Endodermal cell (in vitro differentiated cells): Measurements from ENCODE around the gene FAM83C. TPM values are rescaled to one million over a fixed set of nuclear protein-coding genes. Genes with fewer than 3 reads are reported as not detected.
A peak's percentile ranks its signal among the peaks of the same experiment; 100 is the strongest.

ENCODE experiments used
- DNase-seq: peaks from one replicate; pipeline ENCODE4 v3.0.0-alpha.2; 2017
- H3K27ac ChIP-seq: 2 replicates; pipeline ENCODE4 v1.5.1; 2013; ENCODE audit warnings: mild to moderate bottlenecking, low read depth, low read length, moderate library complexity
- H3K27me3 ChIP-seq: 2 replicates; pipeline ENCODE4 v1.6.1; 2013; ENCODE audit warnings: mild to moderate bottlenecking, low read length, moderate library complexity; ENCODE audit not compliant: insufficient read depth, control insufficient read depth, poor library complexity, severe bottlenecking
- H3K36me3 ChIP-seq: 2 replicates; pipeline ENCODE4 v1.7.0; 2013; ENCODE audit warnings: mild to moderate bottlenecking, low read length, moderate library complexity; ENCODE audit not compliant: control insufficient read depth, insufficient read depth
- H3K4me1 ChIP-seq: one replicate; pipeline ENCODE4 v1.7.0; 2013; ENCODE audit warnings: low read length; ENCODE audit not compliant: control insufficient read depth, insufficient read depth
- H3K4me3 ChIP-seq: 2 replicates; pipeline ENCODE4 v1.5.1; 2013; ENCODE audit warnings: mild to moderate bottlenecking, low read length, moderate library complexity
- H3K9ac ChIP-seq: 2 replicates; pipeline ENCODE4 v1.6.1; 2013; ENCODE audit warnings: mild to moderate bottlenecking, low read length, moderate library complexity; ENCODE audit not compliant: poor library complexity, severe bottlenecking; ENCODE audit errors: extremely low read depth
- H3K9me3 ChIP-seq: 2 replicates; pipeline ENCODE4 v1.6.1; 2013; ENCODE audit warnings: mild to moderate bottlenecking, low read length, moderate library complexity; ENCODE audit not compliant: control insufficient read depth
- H3K27ac Mint-ChIP-seq: 2 replicates; pipeline ENCODE4 v1.8.0; 2020; ENCODE audit warnings: mixed read lengths
- H3K27me3 Mint-ChIP-seq: 2 replicates; pipeline ENCODE4 v1.8.0; 2021; ENCODE audit warnings: mild to moderate bottlenecking, mixed read lengths; ENCODE audit not compliant: insufficient read depth
- H3K36me3 Mint-ChIP-seq: 2 replicates; pipeline ENCODE4 v1.8.0; 2020; ENCODE audit warnings: low read depth, mixed read lengths
- H3K4me1 Mint-ChIP-seq: 2 replicates; pipeline ENCODE4 v1.8.0; 2020; ENCODE audit warnings: mixed read lengths
- H3K4me3 Mint-ChIP-seq: 2 replicates; pipeline ENCODE4 v1.8.0; 2020; ENCODE audit warnings: mild to moderate bottlenecking, moderate library complexity, mixed read lengths
- H3K9me3 Mint-ChIP-seq: 2 replicates; pipeline ENCODE4 v1.8.0; 2020; ENCODE audit warnings: mild to moderate bottlenecking, mixed read lengths
- WGBS, 2 experiments: methylation state at CpG; one replicate each; pipeline versions ENCODE4 v1.1.5 to v1.1.7; 2013; ENCODE audit warnings: missing lambda C conversion rate in 2 of 2, mixed read lengths in 1 of 2; ENCODE audit not compliant: insufficient coverage in 1 of 2, insufficient read length in 1 of 2; 5-methylcytosine and 5-hydroxymethylcytosine counted together
- total RNA-seq, 2 donors: library from RNA; stranded (reverse); fragmentation: NEBNext Ultra II Directional in 1 of 2; extraction: Animal tissue kit (Norgen Biotek cat#: 25700) in 1 of 2; gene quantifications; 2 replicates in 1 of 2; 3 replicates in 1 of 2; pipeline ENCODE4 v1.2.1, GENCODE V29; 2021
- TF ChIP-seq, protein P1 (sequence below): fragments of 200-600 bp; sonication (generic); conservative IDR thresholded peaks from 2 replicates; pipeline ENCODE4 v1.5.0; 2021; ENCODE audit warnings: antibody characterized with exemption, mild to moderate bottlenecking

FAM83C gene
- total RNA-seq, 2 donors from 2014 or later, result not detected

GRCh38 chr20:35314816-35315631, 22.8 kb upstream of the FAM83C start:
- Mint-ChIP-seq H3K4me3 (no peak overlapping the region), H3K27ac (peak overlapping the region; percentile 7), H3K27me3 (no peaks in the 10 kb centered on the region), H3K4me1 (peaks cover 19% of the 10 kb centered on the region), H3K9me3 (no peaks in the 10 kb centered on the region), H3K36me3 (peaks cover 13% of the 10 kb centered on the region)
- Histone ChIP-seq H3K36me3 (peaks cover 9% of the 10 kb centered on the region), H3K4me1 (no peaks in the 10 kb centered on the region), H3K9me3 (no peaks in the 10 kb centered on the region), H3K27ac (no peak overlapping the region), H3K4me3 (no peak overlapping the region), H3K27me3 (no peaks in the 10 kb centered on the region), H3K9ac (no peak overlapping the region)
- WGBS, 2 experiments, result 80 to 91% methylated on average over 3 of the region's 3 CpGs
- DNase-seq, result no peak
- TF ChIP-seq, protein P1, sequence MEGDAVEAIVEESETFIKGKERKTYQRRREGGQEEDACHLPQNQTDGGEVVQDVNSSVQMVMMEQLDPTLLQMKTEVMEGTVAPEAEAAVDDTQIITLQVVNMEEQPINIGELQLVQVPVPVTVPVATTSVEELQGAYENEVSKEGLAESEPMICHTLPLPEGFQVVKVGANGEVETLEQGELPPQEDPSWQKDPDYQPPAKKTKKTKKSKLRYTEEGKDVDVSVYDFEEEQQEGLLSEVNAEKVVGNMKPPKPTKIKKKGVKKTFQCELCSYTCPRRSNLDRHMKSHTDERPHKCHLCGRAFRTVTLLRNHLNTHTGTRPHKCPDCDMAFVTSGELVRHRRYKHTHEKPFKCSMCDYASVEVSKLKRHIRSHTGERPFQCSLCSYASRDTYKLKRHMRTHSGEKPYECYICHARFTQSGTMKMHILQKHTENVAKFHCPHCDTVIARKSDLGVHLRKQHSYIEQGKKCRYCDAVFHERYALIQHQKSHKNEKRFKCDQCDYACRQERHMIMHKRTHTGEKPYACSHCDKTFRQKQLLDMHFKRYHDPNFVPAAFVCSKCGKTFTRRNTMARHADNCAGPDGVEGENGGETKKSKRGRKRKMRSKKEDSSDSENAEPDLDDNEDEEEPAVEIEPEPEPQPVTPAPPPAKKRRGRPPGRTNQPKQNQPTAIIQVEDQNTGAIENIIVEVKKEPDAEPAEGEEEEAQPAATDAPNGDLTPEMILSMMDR, result no peak

- Histone ChIP-seq H3K4me1 (peaks cover 4% of the 10 kb centered on the region), H3K27ac (no peak overlapping the region)
- DNase-seq, result no peak
Measured at GRCh38 chr20:35312318-35312717, 20.1 kb upstream of the FAM83C start.

GRCh38 chr20:35311822-35312221, 19.6 kb upstream of the FAM83C start:
- H3K9me3 Mint-ChIP-seq, result no peaks in the 10 kb centered on the region
- 90 to 100% methylated on average over 1 to 4 of the region's 5 CpGs for WGBS, 2 experiments
- no peak overlapping the region for H3K4me3 Mint-ChIP-seq
- no peak for DNase-seq
- H3K27ac Mint-ChIP-seq, result peak overlapping the region; percentile 3
- H3K36me3 Mint-ChIP-seq, result peaks cover 19% of the 10 kb centered on the region
- H3K27me3 ChIP-seq, result no peaks in the 10 kb centered on the region
- H3K4me1 Mint-ChIP-seq, result peaks cover 19% of the 10 kb centered on the region
- H3K4me3 ChIP-seq, result no peak overlapping the region
- H3K36me3 ChIP-seq, result peaks cover 9% of the 10 kb centered on the region
- no peak overlapping the region for H3K27ac ChIP-seq
- no peak overlapping the region for H3K9ac ChIP-seq
- H3K27me3 Mint-ChIP-seq, result no peaks in the 10 kb centered on the region
- TF ChIP-seq, protein P1, result no peak
- H3K4me1 ChIP-seq, result peaks cover 4% of the 10 kb centered on the region
- no peaks in the 10 kb centered on the region for H3K9me3 ChIP-seq

More at GRCh38 chr20:35312318-35312717, 20.1 kb upstream of the FAM83C start:
- TF ChIP-seq, protein P1, result no peak
- no peak overlapping the region for H3K4me3 Mint-ChIP-seq
- peaks cover 19% of the 10 kb centered on the region for H3K36me3 Mint-ChIP-seq
- no peaks in the 10 kb centered on the region for H3K27me3 Mint-ChIP-seq
- no peak overlapping the region for H3K4me3 ChIP-seq
- no peaks in the 10 kb centered on the region for H3K9me3 Mint-ChIP-seq
- peaks cover 19% of the 10 kb centered on the region for H3K4me1 Mint-ChIP-seq
- no peaks in the 10 kb centered on the region for H3K27me3 ChIP-seq
- 60% methylated on average over 1 of the region's 1 CpG; no CpG with 5 or more reads in 1 of the 2 experiments for WGBS, 2 experiments
- H3K9ac ChIP-seq, result no peak overlapping the region
- H3K9me3 ChIP-seq, result no peaks in the 10 kb centered on the region
- peak overlapping the region; percentile 25 for H3K27ac Mint-ChIP-seq
- H3K36me3 ChIP-seq, result peaks cover 9% of the 10 kb centered on the region
